B cell (primary cell): Measurements from ENCODE around the gene S100A10.

Source experiments
- CTCF ChIP-seq: fragments of 200-600 bp; IDR thresholded peaks from one replicate; pipeline ENCODE4 v1.8.0; 2022; ENCODE audit warnings: antibody characterized with exemption, mild to moderate bottlenecking
- EZH2 ChIP-seq: IDR thresholded peaks from 2 replicates; pipeline ENCODE4 v1.6.1; 2012; ENCODE audit warnings: borderline replicate concordance, low read depth, mild to moderate bottlenecking, moderate library complexity, low read length; ENCODE audit not compliant: insufficient read depth, poor library complexity, severe bottlenecking

DNA sequence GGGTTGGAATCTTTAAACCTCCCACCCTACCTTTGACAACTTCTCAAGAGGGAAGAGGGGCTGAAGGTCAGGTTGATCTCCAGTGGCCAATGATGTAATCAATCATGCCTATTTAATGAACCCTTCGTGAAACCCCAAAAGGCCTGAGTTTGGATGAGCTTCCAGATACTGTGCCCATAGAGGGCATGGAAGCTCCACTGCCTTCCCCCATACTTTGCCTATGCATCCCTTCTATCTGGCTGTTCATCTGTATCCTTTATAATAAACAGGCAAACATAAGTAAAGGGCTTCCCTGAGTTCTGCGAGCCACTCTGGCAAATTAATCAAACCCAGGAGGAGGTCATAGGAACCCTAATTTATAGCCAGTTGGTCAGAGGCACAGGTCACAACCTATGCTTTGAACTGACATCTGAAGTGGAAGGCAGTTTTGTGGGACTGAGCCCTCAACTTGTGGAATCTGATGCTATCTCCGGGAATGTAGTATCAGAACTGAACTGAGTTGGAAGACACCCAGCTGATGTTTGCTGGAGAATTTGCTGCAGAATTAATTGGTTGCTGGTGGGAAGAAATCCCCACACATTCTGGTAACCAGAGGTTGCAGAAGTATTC, 24.8 kb downstream of the S100A10 start:
- TF ChIP-seq CTCF: no peak
- no peak for TF ChIP-seq EZH2
